Hippocampal formation (tissue), 2 donors: Measurements from ENCODE around the gene KCTD21.

Experiments used
- DNase-seq, 2 donors: peaks; one replicate each; lab custom pipeline; 2025; lab: John Stamatoyannopoulos, UW

KCTD21 gene

GRCh38 chr11:78219493-78220217, 31.2 kb upstream of the KCTD21 start:
- DNase-seq = no peak

DNA sequence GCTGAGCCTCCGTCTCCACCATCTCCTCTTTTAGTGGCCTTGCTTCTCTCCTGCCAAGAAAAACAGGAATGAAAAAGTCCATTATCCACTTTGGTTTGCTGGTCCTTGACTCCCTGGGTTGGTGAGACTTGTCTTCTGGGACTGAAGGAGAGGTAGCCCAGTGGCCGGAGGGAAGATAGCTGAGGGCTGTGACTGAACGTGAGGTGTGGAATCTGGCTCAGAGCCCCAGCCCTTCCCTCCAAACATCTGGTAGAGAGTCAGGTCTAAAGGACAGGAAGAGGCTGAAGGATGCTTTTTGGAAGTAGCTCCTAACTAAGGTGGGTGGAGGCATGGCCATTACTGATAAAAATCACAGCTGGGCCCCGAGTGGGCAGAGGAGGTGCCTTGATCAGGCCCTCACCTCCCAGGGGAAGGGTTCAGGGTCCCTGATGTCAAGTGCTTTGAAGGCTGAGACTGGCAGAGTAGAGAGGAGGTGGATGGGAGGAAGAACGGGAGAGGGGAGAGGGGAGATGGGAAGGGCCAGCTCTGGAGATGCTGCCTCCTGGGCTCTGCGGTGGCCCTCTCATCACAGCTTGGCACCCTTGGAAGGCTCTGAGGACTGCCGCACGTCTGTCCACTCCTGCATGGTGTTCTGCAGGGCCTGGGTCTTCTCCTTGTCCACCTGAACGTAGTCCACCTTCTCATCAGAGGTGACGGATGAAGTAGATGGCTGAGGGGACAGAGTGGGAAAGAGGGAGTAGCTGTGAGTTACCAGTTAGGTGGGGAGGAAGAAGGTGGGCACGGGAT, 30.5 kb upstream of the KCTD21 start:
- no peak for DNase-seq

DNA sequence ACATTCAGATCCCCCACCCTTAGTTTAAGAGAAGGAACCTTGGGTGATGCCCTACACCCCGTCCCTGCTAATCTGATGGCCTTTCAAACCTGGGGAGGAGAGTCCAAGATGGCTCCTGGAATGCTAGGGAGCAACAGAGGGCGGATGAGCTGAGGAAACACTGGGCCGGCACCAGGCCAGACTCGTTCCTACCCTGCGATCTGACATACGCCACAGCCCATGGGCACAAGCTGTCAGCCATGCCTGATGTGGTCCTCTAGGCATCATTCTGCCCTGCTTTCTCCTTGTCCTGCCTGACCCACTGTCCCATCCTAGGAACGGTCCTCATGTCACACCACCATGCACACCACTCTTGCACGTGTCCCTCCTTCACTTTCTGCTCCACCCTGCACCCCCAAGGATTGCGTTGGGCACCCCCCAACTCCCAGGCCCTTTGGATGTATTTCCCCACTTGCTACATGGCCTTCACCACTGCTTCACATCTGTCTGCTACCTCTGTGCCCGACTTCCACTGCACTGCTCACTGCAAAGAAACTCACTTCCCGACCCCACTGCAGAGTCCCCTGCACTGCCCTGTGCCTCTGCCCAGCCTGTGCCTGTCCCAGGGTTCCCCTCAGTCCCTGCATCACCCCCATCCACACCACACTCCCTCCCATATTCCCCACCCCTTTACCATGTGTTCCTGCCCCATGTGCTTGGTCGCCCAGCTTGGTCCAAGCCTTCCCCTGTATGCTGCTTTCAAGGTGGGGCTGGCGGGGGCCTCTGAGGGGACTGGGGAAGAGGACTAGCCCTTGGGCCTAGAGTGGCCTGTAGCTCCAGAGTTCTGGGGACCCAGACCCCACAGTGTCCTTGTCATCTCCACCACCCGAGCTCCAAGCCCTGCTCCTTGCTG, 29.5 kb upstream of the KCTD21 start:
- no peak for DNase-seq

DNA sequence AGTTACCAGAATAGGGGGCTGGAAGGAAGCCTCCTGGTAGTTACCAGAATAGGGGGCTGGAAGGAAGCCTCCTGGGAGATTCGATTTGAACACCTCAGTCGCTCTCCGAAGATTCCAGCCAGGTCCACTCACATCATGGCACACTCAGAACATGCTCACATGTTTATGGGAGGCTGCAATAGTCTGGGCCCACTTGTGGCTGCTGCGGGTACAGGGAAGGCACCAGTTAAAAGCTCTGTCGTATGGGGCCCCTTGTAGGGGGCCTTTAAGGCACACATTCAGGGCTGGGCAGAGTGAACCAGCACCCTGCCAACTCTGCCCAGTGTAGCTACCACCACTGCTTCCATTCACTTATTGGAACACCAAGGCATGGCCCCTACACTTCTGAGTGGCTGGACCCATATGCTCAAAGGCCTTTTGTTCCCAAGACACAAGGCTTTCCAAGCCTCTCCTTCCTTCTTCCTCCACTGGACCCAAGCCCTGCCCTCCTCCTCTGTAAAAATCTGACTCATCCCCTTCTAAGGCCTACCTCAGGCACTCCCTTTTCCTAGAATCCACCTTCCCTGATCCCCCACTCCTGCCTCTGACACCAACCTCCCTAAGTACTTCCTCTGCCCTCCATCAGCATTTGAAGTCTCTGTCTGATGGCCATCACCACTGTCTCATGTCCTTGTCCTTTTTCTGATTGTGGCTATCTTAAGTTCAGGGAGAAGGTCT, 28.3 kb upstream of the KCTD21 start:
- DNase-seq = no peak

DNA sequence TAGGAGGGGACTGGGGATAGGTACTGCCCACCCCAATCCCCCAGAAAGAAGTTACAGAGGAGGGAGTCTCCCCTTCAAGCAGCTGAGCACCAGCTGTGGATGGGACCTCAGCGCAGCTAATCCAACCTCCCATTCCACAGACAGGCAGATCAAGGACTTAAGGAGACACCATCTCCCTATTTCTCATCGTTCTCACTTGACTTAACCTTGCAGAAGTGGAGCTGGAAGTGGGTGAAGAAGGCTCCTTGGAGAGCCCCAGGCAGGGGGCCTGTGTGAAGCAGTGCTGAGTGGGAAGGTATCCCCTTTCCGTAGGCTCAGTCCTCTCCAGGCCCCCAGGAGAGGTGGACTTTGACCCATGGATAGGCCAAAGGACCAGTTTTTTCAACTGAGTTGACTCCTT, 27.6 kb upstream of the KCTD21 start:
- no peak for DNase-seq

GRCh38 chr11:78214331-78215194, 26.1 kb upstream of the KCTD21 start:
- peak in 1 of 2 donors; percentile 14 for DNase-seq

- DNase-seq = no peak
Measured at GRCh38 chr11:78213526-78214330, 25.3 kb upstream of the KCTD21 start.

DNA sequence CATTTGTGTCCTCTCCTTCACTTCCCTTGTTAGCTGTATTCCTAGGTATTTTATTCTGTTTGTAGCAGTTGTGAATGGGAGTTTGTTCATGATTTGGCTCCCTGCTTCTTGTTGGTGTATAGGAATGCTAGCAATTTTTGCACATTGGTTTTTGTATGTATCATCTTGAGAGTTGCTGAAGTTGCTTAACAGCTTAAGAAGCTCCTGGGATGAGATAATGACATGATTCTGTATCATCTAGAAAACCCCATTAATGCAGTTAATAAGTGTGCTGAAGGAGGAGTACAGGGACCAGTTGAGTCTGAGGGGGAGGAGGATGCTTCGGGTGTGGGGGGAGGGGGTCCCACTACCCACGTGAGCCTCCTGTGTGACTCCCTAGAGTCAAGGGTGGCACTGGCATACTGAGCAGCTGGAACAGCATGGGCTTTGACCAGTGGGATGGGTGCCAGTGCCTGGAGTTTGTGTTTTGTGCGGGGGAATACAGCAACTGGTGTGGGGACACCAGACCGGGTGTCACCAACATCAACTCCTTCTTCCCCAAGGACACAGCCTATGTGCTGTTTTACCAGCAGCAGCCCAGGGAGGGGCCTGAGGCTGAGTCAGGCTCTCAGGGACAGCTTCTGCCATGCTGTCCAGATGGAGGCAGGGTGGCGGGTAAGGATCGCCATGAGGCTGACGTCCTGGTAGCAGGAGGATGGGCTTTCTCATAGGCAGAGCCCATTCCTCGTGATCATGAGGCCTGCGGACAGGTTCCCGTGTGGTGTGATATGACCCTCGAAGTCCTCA, 24.4 kb upstream of the KCTD21 start:
- peak in 1 of 2 donors; percentile 22 for DNase-seq

DNA sequence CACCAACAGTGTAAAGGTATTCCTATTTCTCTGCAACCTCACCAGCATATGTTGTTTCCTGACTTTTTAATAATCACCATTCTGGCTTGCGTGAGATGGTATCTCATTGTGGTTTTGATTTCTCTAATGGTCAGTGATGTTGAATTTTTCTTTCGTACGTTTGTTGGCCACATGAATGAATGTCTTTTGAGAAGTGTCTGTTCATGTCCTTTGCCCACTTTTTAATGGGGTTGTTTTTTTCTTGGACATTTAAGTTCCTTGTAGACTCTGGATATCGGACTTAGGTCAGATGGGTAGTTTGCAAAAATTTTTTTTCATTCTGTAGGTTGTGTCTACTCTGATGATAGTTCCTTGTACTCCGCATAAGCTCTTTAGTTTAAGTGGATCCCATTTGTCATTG, 23.1 kb upstream of the KCTD21 start:
- DNase-seq = no peak

DNA sequence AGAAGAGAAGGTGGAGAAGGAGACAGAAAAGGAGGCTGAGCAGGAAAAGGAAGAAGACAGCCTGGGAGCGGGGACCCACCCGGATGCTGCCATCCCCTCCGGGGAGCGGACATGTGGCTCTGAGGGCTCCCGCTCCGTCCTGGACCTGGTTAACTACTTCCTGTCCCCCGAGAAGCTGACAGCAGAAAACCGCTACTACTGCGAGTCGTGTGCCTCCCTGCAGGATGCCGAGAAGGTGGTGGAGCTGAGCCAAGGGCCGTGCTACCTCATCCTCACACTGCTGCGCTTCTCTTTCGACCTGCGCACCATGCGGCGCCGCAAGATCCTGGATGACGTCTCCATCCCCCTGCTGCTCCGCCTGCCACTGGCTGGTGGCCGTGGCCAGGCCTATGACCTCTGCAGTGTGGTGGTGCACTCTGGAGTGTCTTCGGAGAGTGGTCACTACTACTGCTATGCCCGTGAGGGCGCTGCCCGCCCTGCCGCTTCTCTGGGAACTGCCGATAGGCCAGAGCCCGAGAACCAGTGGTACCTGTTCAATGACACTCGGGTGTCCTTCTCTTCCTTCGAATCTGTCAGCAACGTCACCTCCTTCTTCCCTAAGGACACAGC, 21.7 kb upstream of the KCTD21 start:
- no peak for DNase-seq

- no peak for DNase-seq
Measured at GRCh38 chr11:78209478-78209877, 21.1 kb upstream of the KCTD21 start.

- no peak for DNase-seq
Measured at GRCh38 chr11:78208257-78209165, 20.1 kb upstream of the KCTD21 start.

- DNase-seq = no peak
Measured at GRCh38 chr11:78207532-78208256, 19.3 kb upstream of the KCTD21 start.

- no peak for DNase-seq
Measured at GRCh38 chr11:78205691-78206090, 17.3 kb upstream of the KCTD21 start.

- no peak for DNase-seq
Measured at GRCh38 chr11:78205256-78205655, 16.8 kb upstream of the KCTD21 start.

DNA sequence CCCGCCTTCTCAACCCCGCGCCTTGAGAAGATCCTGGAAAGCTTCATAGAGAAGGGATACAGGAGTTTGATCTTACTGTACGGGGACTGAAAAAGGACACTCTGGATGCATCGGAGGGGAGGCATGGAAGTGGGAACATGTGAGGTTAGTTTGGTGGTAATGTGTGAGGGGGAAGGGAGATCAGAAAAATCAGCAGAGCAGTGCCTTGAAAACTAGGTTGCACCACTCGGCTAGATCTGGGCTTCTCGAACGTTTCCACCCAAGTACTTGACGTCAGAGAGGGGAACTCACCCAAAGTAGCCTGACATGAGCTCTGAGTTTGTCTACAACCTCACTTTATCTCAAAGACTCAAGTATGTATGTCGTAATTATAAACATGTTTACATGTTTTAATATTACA, 14.8 kb upstream of the KCTD21 start:
- DNase-seq = no peak

GRCh38 chr11:78202733-78203167, 14.3 kb upstream of the KCTD21 start:
- DNase-seq = no peak
